H7 (cell line): Measurements from ENCODE around the gene ANKRD63. TPM values are rescaled to one million over a fixed set of nuclear protein-coding genes. Genes with fewer than 3 reads are reported as not detected.

Experiments used
- DNase-seq: peaks from one replicate; pipeline ENCODE4 v3.0.0; 2012
- H3K27me3 ChIP-seq: 2 replicates; pipeline ENCODE4 v1.6.0; 2011; ENCODE audit warnings: mild to moderate bottlenecking, low read length; ENCODE audit not compliant: control insufficient read depth, insufficient read depth
- H3K36me3 ChIP-seq: replicated peaks from 2 replicates; pipeline ENCODE4 v1.5.1; 2011; ENCODE audit warnings: low read length; ENCODE audit not compliant: control insufficient read depth, insufficient read depth
- H3K4me3 ChIP-seq: 2 replicates; pipeline ENCODE4 v1.5.1; 2011; ENCODE audit warnings: low read depth, mild to moderate bottlenecking, control low read depth, low read length, moderate library complexity; ENCODE audit not compliant: insufficient read depth
- total RNA-seq: library from RNA; depleted of rRNA; stranded (reverse); fragments of >200 nt; shearing (Covaris generic); gene quantifications from 2 replicates; pipeline ENCODE4 v1.2.3, GENCODE V29; 2014

The ANKRD63 gene
- total RNA-seq, 1 experiment from 2014 or later: 0.45 TPM

DNA sequence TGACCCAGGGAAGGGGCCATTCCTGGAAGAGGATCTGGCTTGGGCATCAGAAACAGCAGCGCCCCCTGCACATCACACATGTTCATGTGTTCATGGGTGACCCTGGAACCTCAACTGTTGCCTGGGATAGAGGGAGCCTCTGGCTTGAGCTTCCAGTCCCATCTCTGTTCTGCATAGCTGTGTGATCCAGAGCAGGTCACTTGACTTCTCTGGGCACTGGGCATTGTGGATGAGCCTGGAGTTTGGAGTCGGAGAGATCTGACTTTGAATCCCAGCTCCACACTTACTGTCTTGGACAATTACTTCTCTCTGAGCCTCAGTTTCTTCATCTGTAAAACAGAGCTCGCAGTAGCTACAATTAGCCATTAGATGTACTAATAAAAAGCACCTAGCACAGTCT is 28.4 kb downstream of the ANKRD63 start:
- Histone ChIP-seq H3K36me3 (no peaks in the 10 kb centered on the region; the same call in none of the 2 replicates), H3K4me3 (no peak overlapping the region), H3K27me3 (peaks cover 31% of the 10 kb centered on the region)
- no peak for DNase-seq

DNA sequence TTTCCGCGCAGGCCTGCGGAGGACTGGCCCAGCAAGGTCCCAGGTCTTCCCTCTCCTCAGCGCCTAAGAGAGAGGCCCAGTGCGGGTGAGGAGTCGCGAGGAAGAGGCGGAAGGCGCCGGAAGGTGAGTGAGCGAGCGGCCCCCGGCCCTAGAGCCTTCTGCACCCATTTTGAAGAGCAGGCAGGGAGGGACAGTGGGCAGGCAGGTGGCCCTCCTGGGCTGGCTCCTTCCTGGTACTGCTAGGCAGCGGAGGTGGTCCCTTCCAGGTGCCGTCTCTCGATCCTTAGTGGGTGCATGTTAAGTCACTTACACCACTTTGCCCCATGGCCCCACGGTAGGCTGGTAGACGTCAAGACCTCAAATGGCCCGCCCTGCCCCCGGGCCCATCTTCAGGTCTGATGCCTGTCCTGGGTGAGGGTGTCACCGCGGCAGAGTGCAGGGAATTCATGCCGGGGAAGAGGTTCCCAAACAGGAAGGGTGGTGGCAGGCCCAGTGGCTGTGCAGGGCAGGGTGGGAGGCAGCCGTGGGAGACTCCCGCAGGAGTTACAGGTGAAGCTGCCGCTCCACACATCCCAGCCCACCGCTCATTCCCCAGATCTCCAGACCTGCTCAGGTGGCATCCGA is 29.6 kb downstream of the ANKRD63 start:
- no peaks in the 10 kb centered on the region; the same call in none of the 2 replicates for H3K36me3 ChIP-seq
- peak overlapping the region; percentile 58 for H3K4me3 ChIP-seq
- H3K27me3 ChIP-seq: peaks cover 31% of the 10 kb centered on the region
- DNase-seq: no peak

DNA sequence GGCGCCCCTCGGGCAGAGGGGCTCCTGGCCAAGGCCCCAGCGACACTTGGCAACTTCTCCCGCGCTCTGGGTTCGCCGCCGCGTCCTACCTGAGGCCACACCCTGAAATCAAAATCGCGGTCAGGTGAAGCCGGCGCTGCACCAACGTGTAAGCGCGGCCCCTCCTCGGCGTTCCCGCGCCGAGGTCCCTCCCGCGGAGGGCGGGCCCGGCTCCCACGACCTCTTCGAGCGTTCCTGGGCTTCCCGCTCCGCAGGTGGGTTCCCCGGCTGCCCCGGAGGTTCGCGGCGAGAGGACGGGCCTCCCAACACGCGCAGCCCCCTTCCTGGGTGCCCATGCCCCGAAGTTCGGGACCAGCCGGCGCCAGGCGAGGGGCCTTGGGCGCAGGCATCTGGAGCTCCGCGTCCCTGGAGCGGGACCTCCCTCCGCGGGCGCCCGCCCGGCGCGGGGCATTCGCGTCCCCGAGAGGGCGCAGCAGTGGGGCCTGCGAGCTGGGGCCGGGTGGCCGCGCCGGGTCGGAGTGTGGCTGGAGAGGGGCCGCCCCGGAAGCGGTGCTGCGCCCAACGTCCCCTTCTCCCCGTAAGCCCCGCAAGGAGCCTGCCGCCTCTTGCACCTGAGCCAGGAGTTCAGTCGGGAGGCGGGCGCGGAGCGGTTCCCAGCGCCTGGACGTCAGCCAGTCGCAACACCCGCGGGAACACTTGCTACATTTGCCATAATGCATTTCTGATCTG is 30.3 kb downstream of the ANKRD63 start:
- Histone ChIP-seq H3K36me3 (no peaks in the 10 kb centered on the region; the same call in none of the 2 replicates), H3K27me3 (peaks cover 31% of the 10 kb centered on the region), H3K4me3 (peak overlapping the region; percentile 58)
- DNase-seq: peak; percentile 92

DNA sequence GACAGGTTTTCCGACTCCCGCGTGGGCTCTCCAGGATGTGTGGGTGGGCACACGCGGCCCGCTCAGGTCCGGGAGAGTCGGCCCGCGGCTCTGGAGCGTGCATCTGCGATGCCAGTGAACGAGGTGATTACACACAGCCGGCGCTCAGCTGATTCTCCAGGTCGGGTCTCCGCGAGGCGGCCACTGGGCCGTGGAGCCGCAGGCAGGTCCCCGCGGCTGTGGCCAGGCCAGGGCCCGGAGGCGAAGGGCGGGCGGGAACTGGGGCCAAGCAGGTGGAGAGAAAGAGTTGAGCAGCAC is 30.8 kb downstream of the ANKRD63 start:
- H3K36me3 ChIP-seq: no peaks in the 10 kb centered on the region; the same call in none of the 2 replicates
- peak overlapping the region; percentile 58 for H3K4me3 ChIP-seq
- DNase-seq: no peak
- peaks cover 31% of the 10 kb centered on the region for H3K27me3 ChIP-seq

DNA sequence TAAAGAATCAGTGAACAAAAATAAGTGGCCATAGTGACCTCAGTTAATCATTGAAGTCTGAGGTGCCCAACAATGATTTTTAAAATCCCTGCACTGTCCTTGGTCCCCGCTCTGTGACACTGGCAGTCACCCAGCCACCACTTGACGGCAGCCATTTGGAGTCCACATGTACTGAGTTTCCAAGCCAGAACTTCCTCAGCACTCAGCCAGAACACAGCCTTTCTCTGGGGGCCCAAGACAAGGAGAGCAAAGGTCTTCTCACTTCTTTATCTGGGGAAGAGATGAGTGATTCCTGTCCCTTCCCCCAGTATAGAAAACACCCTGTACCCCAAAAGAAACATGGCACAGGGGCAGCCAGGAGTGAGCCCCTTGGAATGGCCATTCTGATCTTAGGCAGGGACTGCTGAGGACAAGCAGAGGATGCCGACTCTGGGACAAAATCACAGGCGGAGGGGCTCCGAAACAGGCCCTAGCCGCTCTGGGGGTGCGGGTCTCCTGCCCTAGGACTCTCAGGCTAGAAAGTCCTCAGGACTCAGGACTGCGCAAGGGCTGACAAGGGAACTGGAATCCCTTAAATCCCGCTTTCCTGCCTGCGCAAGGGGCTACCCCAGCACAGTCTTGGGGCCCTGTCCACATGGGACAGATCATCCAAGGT is 31.3 kb downstream of the ANKRD63 start:
- Histone ChIP-seq H3K27me3 (peaks cover 31% of the 10 kb centered on the region), H3K4me3 (no peak overlapping the region), H3K36me3 (no peaks in the 10 kb centered on the region; the same call in 1 of the 2 replicates)
- peak; percentile 30 for DNase-seq

DNA sequence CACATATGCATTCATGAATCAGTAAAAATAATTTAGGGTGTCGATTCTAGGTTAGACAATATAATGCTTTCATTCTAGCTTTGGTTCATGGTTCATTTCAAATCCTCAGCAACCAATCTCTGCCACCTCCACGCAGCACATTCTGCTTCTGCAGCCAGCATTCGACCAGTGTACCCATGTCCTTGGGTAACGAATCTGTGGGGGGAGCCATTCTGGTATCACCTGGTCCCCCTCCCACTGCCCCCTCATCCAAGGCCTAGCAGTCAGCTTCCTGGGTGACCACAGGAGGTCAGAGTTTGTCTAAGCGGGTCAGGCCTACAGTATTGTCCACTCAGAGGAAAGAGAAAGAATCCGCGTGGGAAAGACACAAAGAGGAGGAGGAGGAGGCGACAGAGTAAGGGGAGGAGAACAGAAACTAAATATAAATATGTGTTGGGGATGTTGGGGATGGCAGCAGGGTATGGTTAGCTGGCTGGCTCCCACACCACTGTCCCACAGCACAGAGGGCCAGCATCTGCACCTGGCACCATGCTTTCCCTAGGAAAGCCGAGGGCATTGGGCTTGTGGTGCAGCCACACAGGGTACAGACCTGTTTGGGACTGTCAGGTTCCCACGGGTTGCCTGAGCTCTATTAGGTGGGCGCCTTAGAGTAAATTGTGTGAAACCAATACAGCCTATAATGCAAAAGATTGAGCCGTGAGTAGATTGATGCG is 31.9 kb downstream of the ANKRD63 start:
- peaks cover 31% of the 10 kb centered on the region for H3K27me3 ChIP-seq
- no peaks in the 10 kb centered on the region; the same call in 1 of the 2 replicates for H3K36me3 ChIP-seq
- DNase-seq: peak; percentile 43
- H3K4me3 ChIP-seq: no peak overlapping the region

DNA sequence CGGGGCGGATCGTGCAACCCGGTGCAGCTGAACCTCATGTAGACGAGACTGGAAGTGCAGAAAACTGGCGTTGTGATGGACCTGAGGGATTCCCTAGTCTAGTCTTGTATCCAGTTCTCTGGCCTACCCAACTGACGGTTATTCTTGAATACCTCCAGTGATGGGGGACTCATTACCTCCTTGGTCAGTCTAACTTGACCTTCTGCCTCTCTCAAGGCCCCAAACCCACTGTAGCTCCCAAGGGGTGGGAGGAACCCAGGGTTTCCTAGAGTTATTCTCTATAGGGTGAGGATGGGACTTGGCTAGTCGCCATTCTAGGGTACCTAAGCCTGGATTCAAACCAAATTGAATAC is 32.6 kb downstream of the ANKRD63 start:
- no peak overlapping the region for H3K4me3 ChIP-seq
- H3K36me3 ChIP-seq: no peaks in the 10 kb centered on the region; the same call in 1 of the 2 replicates
- DNase-seq: no peak
- peaks cover 31% of the 10 kb centered on the region for H3K27me3 ChIP-seq

DNA sequence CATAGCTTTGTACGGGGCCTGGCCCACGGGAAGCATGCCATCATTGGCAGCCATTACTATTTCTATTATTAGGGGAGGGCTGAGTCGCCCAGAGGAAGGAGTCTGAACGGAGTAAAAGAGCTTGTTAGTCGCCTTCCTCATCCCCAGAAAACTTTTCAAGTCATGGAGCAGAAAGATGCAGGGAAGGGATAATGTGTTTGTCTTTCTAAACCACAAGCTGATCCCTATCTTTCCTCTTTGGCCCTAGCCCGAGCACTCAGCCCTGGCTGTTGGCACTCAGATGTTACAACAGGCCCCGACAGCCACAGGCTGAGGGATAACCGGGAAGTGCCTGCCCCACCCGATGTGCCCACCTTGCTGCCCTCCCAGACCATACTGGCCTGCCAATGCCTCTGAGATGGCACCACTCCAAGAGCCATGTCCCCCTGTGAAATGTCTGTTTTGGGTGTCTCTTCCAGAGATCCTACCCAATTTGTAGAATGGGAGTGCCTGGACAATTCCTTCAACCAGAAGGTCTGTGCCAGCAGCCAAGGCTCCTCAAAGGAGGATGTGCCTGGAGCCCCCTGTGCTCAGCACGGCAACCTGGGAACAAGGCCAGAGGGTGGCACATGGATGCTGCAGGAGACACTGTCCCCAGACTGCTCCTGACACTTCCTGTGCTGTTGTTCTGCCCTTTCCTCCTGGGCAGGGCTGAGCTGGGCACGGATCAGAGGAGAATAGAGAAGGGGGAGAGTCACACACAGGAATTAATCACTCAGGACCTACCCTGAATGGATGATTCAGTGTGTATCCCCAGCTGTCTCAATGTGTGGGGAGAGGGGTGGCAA is 33.2 kb downstream of the ANKRD63 start:
- Histone ChIP-seq H3K4me3 (no peak overlapping the region), H3K27me3 (peaks cover 31% of the 10 kb centered on the region), H3K36me3 (no peaks in the 10 kb centered on the region)
- peak; percentile 28 for DNase-seq

DNA sequence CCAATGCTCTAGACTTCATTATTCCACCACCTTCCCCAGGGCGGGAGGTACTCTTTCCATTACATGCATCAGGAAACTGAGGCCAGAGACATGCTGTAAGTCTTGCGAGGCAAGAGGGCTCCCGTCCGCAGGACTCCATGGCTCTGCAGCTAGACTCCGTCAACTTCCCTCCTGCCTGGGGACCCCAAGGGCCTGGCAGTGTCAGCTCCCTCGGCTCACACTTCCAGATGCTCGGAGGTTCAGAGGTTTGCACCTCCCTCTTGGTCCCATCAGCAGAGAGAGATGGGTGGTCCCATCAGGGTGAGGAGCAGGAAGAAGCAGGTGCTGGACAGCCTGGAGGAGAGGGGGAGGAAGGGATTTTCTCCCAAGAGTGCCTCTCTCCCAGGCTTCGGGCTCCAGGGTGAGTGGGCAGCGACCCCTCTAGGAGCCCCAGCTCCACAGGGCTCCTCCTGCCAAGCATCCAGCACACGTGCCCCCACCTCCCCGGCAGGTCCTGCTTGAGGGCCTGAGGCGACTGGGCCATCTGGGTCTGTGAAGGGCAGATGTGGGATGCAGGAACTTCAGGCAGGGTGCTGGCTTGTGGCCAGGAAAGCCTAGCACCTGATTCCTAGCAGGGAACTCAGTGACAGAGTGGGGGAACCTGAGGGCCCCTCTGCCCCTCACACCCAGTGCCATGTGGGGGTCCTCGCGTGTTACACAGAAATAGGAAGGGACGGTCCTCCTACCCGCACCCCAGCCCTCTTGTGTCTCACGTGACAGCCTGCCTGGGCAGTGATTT is 34.7 kb downstream of the ANKRD63 start:
- peak; percentile 52 for DNase-seq
- H3K36me3 ChIP-seq: no peaks in the 10 kb centered on the region
- H3K27me3 ChIP-seq: peaks cover 22% of the 10 kb centered on the region
- no peak overlapping the region for H3K4me3 ChIP-seq

DNA sequence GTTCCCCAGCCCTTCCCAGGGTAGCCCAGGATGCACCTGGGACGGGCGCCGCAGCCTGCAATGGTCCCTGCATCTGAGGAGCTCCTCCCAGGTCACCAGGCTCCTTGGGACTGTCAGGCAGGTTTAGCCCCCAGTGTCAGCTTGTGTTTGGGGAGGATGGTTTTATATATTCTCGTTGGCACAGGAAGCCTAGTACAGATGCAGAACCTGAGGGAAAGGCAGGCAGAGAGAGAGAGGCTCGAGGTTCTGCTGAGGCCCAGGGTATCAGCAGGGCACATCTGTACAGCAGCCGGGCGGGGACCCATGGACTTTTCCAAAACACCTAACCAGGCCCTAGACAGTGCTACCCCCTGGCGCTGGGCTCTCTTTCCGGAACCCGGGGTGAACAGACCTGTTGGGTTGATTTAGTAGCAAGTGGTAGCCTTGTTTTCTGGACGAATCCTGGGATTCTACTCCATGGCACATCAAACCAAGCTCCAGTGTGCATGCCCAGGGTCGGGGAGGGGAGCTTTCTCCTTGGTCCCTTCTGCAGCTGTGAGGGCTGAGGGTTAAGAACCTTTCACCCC is 35.4 kb downstream of the ANKRD63 start:
- H3K27me3 ChIP-seq: peaks cover 15% of the 10 kb centered on the region
- no peak overlapping the region for H3K4me3 ChIP-seq
- DNase-seq: peak; percentile 38
- H3K36me3 ChIP-seq: no peaks in the 10 kb centered on the region

DNA sequence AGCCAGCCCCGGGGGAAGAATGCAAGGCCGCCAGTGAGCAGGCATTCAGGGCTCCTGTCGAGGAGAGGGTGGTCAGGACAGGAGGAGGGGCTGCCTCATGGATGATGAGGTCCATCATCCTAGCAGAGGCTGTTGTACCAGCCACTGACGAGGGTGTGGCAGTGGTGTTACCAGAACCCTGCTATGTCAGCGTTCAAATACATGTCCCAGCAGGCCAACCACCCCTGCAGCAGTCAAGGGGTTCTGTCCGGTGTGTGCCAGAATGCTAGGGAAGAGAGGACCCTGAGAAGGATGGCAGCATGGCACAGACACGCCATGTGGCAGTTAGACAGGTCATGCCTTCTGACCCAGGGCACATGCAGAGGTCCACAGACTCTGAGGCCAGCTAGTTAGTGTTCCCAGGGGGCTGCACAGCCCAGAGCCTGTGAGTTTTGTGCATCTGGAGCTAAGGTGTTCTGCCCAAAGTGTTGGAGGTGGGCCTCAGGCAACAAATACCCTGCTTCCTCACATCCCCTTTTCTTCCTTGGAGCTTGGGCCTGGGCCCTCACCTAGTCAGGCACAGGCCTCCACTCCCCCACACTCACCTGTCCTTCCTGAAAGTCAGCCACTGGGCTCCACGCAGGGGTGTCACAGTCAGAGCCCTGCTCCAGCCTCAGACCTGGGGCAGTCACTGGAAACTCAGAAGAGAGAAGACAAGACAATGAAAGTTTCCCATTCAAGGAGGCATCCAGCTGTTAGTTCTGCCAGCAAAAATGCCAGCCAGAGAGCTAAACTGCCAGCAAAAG is 36.2 kb downstream of the ANKRD63 start:
- peaks cover 7% of the 10 kb centered on the region for H3K27me3 ChIP-seq
- DNase-seq: peak; percentile 22
- no peak overlapping the region for H3K4me3 ChIP-seq
- H3K36me3 ChIP-seq: no peaks in the 10 kb centered on the region

DNA sequence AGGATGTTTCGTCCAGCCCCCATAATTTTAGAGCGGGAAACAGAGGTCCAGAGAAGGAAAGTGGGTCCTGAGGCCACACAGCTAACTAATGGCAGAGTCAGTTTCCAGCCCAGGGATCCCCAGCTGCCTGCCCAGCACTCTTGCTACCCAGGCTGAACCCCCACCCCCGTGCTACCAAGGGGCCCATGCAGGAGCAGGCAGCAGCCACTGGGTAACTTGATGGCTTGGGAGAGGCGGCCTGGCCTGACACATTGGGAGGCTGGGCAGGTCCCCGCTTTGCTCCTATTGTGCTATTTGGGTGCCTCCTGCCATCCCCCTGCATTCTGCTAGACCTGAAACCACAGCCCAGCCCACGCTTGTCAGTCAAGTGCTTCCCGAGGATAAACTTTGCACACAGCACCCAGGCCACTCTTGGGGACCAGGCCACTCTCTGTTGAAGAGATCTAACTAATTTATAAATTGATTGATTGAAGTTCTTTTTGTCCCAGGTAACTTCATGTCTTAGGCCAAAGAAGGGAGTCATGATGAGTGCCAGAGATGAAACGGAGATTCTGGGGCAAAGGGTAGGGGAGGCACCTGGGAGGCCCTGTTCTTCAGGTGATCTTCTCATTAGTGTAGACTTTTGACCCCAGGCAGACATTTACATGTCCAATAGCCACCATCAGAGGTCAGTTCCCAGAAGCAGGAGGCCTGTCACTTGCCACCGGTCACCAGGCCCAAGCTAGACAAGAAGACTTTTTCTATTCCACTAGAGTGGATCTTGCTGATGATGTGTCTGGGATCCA is 37.0 kb downstream of the ANKRD63 start:
- Histone ChIP-seq H3K36me3 (no peaks in the 10 kb centered on the region), H3K27me3 (no peaks in the 10 kb centered on the region; the same call in 1 of the 2 replicates), H3K4me3 (no peak overlapping the region)
- DNase-seq: peak; percentile 52
